SK-N-SH (cell line): ENCODE data around the gene MACROD2. TPM values are rescaled to one million over a fixed set of nuclear protein-coding genes. Genes with fewer than 3 reads are reported as not detected.

ENCODE experiments used
- CHD2 ChIP-seq: fragments of 150-350 bp; IDR thresholded peaks from 2 replicates; pipeline ENCODE4 v1.6.1; 2018; ENCODE audit warnings: low read length; ENCODE audit not compliant: partially characterized antibody
- ELF1 ChIP-seq: IDR thresholded peaks from 2 replicates; pipeline ENCODE4 v1.4.0; 2012
- FOXJ3 ChIP-seq: sonication (generic); formaldehyde crosslinking; IDR thresholded peaks from 2 replicates; pipeline ENCODE4 v1.5.1; 2020; ENCODE audit warnings: mild to moderate bottlenecking, missing genetic modification reagents
- FOXM1 ChIP-seq: IDR thresholded peaks from 2 replicates; pipeline ENCODE4 v1.4.0; 2012; ENCODE audit warnings: low read depth, mild to moderate bottlenecking
- JUND ChIP-seq: IDR thresholded peaks from 2 replicates; pipeline ENCODE4 v1.4.0; 2012
- MEF2A ChIP-seq: IDR thresholded peaks from 2 replicates; pipeline ENCODE4 v1.4.0; 2012; ENCODE audit warnings: low read depth, borderline replicate concordance
- MXI1 ChIP-seq: IDR thresholded peaks from 2 replicates; pipeline ENCODE4 v1.6.1; 2012; ENCODE audit warnings: mild to moderate bottlenecking, low read depth, low read length, improper control_type of control experiment
- NFIC ChIP-seq: IDR thresholded peaks from 2 replicates; pipeline ENCODE4 v1.4.0; 2012; ENCODE audit warnings: borderline replicate concordance
- NRF1 ChIP-seq: IDR thresholded peaks from 2 replicates; pipeline ENCODE4 v1.6.1; 2012; ENCODE audit warnings: low read depth, mild to moderate bottlenecking, low read length
- PBX3 ChIP-seq: IDR thresholded peaks from 2 replicates; pipeline ENCODE4; 2012
- POLR2AphosphoS5 ChIP-seq: IDR thresholded peaks from 2 replicates; pipeline ENCODE4 v1.6.1; 2012; ENCODE audit warnings: low read depth, low read length
- RCOR1 ChIP-seq: fragments of 150-350 bp; IDR thresholded peaks from 2 replicates; pipeline ENCODE4 v1.6.1; 2017; ENCODE audit warnings: antibody characterized with exemption, low read length
- REST ChIP-seq: IDR thresholded peaks from 2 replicates; pipeline ENCODE4 v1.6.1; 2012; ENCODE audit warnings: mild to moderate bottlenecking, low read depth, low read length, moderate library complexity
- TCF12 ChIP-seq: IDR thresholded peaks from 2 replicates; pipeline ENCODE4 v1.4.0; 2012
- TEAD4 ChIP-seq: IDR thresholded peaks from 2 replicates; pipeline ENCODE4 v1.4.0; 2012; ENCODE audit warnings: mild to moderate bottlenecking, borderline replicate concordance; ENCODE audit not compliant: insufficient read depth
- ZBTB33 ChIP-seq: IDR thresholded peaks from 2 replicates; pipeline ENCODE4 v1.4.0; 2012; ENCODE audit warnings: low read depth, borderline replicate concordance
- polyA plus RNA-seq, 3 experiments: library from polyadenylated mRNA; depleted of rRNA; stranded (reverse); fragments of >200 nt; gene quantifications; 2 replicates each; pipeline ENCODE4 v1.2.3, GENCODE V29; 2012
- TF ChIP-seq, protein P1 (sequence below): fragments of 200-600 bp; sonication (generic); IDR thresholded peaks from 2 replicates; pipeline ENCODE4 v1.6.1; 2017; ENCODE audit warnings: antibody characterized with exemption, mild to moderate bottlenecking, moderate library complexity

Gene MACROD2
- polyA plus RNA-seq, 1 of the 3 experiments (the other 2 are of a cell fraction) = 0.33 TPM

DNA sequence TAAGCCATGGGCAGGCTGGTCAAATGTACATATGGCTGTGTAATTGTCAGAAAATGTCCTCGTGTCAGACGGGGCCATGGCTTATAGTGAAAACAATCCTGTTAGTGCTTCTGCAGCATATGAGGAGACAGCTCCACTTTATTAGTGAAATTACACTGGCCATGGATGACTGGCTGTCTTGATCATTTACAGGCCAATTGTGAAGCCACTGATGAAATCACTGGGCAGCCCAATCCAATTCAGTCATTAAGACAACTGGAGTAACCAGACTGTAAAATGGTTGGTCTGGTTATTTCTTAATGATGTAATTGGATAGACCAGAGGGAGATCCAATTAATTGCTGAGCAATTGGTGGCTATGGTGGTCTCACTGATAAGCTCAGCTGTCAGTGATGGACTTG, 1828.4 kb downstream of the MACROD2 start (continued):
- no peak for TF ChIP-seq REST
- TF ChIP-seq, protein P1, sequence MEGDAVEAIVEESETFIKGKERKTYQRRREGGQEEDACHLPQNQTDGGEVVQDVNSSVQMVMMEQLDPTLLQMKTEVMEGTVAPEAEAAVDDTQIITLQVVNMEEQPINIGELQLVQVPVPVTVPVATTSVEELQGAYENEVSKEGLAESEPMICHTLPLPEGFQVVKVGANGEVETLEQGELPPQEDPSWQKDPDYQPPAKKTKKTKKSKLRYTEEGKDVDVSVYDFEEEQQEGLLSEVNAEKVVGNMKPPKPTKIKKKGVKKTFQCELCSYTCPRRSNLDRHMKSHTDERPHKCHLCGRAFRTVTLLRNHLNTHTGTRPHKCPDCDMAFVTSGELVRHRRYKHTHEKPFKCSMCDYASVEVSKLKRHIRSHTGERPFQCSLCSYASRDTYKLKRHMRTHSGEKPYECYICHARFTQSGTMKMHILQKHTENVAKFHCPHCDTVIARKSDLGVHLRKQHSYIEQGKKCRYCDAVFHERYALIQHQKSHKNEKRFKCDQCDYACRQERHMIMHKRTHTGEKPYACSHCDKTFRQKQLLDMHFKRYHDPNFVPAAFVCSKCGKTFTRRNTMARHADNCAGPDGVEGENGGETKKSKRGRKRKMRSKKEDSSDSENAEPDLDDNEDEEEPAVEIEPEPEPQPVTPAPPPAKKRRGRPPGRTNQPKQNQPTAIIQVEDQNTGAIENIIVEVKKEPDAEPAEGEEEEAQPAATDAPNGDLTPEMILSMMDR = no peak
- TF ChIP-seq MXI1 = peak; percentile 68
- no peak for TF ChIP-seq NFIC
- no peak for TF ChIP-seq ZBTB33
- peak; percentile 91 for TF ChIP-seq RCOR1
- no peak for TF ChIP-seq FOXM1
- no peak for TF ChIP-seq FOXJ3 (CRISPR knock-in tag)
- peak; percentile 14; the same call in 1 of the 2 replicates for TF ChIP-seq TCF12
- no peak for TF ChIP-seq NRF1
- TF ChIP-seq TEAD4 = no peak
- TF ChIP-seq ELF1 = no peak
- no peak for TF ChIP-seq PBX3
- TF ChIP-seq MEF2A = no peak
- peak; percentile 47 for TF ChIP-seq CHD2
- TF ChIP-seq JUND = no peak
- peak; percentile 16; the same call in 1 of the 2 replicates for TF ChIP-seq POLR2AphosphoS5
